HUDEP-2 (cell line): ENCODE data around the gene SORCS2.

ENCODE experiments used
- DNase-seq, 76 experiments: peaks; one replicate each; lab custom pipeline; 2025; ENCODE audit not compliant: unreplicated experiment in 76 of 76; lab: John Stamatoyannopoulos, UW

Gene SORCS2

DNA sequence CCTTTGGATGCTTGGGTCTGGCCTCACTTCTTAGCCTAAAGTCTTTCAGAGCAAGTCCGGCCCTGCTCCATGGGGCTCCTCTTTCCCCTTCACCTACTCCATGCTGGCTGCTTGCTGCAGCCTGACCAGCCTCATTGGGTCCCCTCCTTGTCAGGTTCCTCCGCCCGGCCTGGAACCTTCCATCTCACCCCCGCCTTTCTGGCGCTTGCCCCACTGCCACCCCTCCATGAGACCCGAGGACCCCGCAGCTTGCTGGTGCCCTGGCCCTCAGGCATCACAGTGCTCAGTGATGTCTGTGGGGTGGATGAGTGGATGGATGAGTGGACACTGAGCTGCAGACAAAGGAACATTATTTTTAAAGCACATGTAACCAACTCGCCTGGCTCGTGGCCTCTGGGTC is 24.7 kb downstream of the SORCS2 start:
- DNase-seq, result no peak

- DNase-seq, result peak in 4 of 76 experiments; percentile 1 to 32 (median 15)
Measured at GRCh38 chr4:7217474-7218321, 25.4 kb downstream of the SORCS2 start.

GRCh38 chr4:7218686-7219085 is 26.3 kb downstream of the SORCS2 start:
- no peak for DNase-seq

GRCh38 chr4:7222521-7222920 is 30.2 kb downstream of the SORCS2 start:
- DNase-seq, result no peak

DNA sequence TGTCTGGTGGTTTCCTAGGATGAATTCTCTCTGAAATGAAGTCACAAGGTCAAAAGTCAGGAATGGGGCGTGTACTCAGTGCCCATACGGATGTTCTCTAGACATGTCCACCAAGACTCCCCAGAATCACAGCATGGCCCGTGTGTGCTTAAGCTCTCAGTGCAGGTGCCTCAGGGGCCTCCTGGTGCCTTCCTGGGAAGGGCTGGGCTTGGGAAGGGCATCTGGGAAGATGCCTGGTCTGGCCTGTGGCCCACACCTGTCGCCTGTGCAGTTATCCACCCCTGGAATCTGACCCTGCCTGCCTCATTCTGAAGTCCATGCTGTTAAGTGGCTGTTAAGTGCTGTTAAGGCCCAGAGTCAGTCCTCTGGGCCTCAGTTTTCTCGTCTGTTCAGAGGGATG is 31.2 kb downstream of the SORCS2 start:
- DNase-seq, result no peak

- no peak for DNase-seq
Measured at GRCh38 chr4:7224001-7224400, 31.7 kb downstream of the SORCS2 start.

DNA sequence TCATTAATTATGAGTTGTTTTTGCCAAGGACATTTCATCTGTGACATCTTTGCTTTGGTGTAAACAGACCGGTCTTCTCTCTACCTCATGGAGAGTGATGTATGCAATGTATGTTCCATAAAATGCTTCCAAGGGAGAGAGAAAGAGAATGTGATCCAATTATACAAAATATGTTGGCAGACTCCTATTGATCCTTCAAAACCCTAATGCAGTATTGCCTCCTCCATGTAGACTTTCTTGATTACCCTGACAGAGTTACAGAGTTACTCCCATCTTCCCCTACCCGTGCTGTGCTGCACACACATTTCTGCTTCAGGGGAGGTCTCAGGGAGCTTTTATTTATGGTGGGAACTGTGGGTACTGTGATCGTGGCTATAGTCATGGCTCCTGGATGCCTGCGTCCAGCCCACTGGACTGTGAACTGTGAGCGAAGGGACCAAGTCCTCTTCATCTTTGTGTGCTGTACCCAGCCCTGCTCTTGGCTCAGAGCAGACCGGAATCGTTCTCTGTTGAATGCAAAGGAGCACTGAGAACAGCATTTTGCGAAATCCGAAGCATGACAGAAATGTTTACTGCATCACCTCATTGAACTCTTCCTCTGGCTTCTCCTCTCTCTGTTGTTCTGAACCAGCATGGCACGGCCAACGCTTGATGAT is 32.7 kb downstream of the SORCS2 start:
- DNase-seq, result no peak

DNA sequence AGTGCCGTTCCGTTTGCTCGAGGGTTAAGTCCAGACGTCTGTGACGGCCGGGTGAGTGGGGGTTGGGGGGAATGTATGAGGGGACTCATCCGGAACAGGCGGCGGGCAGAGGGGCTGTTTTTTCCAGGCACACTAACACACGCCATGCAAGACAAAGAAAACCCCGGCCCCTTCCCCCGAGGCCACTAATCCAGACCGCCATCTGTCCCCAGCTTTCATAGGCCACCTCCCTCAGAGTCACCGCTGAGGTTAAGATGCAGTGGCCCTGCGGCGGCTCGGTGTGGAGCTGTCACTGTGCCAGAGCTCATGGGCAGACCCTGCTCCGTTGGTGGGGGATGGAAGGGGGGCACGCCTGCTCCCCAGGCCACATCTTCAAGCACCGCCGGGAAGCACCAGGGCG is 34.1 kb downstream of the SORCS2 start:
- no peak for DNase-seq

DNA sequence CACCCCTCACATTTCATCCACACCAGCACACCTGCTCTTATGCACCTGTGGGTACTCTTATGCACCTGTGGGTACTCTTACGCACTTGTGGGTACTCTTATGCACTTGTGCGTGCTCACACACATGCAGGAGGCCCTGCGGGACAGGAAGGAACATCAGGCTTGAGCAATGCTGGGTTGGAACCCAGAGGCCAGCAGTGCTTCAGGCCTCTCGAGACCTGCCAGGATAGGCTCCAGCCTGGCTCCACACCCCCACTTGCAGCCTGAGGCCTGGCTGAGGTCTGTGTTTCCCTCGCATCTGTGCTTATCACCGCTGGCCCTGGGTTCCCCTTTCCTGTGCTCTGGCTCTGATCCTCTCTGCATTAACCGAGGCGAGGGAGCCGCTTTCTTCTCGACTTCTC is 34.7 kb downstream of the SORCS2 start:
- no peak for DNase-seq

DNA sequence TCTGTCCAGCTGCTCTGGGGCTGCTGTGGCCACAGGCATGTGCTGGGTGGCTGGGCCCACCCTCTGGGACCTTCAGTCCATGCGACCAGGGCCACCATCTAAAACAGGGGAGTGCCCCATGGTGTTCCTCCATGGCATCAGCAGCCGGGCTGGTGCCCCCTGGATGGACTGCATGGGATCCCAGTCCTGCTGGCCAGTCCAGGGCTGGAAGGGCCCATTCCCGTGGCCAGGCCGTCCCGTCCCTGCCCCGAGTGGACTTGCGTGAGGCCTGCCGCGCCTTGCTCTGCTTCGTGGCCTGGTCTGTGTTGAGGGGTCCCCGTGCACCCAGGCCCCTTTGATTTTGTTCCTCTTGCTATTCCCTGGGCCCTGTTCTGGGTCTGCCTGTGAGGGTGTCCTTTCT is 36.4 kb downstream of the SORCS2 start:
- DNase-seq, result no peak

GRCh38 chr4:7232061-7232650 is 39.8 kb downstream of the SORCS2 start:
- DNase-seq, result no peak

- DNase-seq, result no peak
Measured at GRCh38 chr4:7233006-7233580, 40.8 kb downstream of the SORCS2 start.

GRCh38 chr4:7233601-7234000 is 41.3 kb downstream of the SORCS2 start:
- no peak for DNase-seq

DNA sequence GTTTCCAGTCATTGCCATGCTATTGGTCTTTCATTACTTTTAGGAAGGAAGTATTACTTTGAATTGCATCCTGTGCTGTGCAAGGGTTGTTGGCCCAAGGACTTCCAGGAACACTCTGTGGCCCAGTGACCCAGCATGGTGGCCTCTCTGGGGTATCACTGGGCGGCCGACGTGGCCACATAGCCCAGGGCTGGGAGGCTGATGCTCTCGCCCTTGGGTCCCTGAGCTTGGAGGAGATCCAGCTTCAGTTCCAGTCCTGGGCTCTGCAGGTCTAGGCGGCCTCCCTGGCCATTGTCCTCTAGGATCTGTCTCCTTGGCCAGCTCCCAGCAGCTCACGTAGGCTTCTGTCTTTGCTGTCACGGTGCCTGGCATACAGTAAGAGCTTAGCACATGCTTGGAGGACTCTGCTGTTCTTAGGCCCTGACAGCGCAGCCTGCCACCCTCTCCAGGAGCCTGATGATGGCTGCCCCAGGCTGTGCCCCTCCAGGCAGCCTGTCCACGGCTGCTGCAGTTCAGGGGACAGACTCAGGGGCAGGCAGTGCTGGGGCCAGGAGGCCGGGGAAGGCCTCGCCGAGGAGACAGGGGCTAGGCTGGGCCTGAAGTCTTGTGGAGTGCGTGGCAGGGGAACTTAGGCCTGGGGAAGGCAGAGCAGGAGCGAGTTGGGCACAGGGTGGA is 42.2 kb downstream of the SORCS2 start:
- DNase-seq, result no peak

- DNase-seq, result no peak
Measured at GRCh38 chr4:7235030-7235380, 42.7 kb downstream of the SORCS2 start.

DNA sequence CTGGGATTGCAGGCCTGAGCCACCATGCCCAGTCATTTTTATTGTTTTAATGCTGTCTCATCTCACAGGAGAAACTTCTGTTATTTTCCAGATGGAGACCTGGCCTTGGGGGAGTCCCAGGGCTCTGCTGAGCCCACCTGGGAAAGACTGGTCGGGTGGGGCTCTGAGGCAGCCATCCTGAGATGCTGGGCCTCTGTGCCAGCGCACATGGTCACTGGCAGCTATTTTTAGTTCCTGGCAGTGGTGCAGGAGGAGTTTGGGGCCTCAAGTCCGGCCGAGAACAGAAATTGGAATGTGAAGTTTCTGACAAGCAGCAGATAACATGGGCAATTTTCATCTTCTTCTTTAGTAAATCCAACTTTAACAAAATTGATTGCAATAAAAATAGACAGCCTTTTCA is 44.5 kb downstream of the SORCS2 start:
- no peak for DNase-seq

- no peak for DNase-seq
Measured at GRCh38 chr4:7237873-7238272, 45.5 kb downstream of the SORCS2 start.

DNA sequence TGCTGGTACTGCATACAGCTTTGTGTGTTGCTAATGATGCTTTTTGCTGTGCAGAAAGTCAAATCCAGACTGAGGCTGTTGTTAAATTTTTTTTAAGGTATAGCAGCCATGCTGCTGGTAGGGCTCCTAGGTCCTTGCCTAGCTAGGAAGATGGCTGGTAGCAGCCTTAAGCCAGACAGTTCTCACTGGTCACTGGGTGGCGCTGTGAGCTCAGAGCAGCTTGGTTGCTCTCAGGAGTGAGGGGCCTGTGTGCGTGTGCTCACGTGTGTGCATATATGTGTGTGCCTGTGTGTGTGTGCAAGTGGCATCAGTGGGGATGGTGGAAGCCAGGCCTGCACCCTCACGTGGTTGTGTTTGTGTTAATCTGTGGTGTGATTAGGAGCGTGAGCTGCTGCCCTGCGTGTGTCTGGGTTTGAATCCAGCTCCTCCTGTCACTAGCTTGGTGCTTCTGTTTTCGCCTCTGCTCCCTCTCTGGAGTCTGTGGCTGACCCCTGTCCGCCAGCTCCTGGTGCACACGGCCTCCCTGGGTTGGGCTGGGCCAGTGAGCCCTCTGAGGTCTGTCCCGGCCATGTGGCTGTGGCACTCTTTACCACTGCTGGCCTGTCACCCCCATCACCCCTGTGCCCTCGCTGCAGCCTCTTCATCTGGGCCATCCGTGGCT is 46.1 kb downstream of the SORCS2 start:
- no peak for DNase-seq

- no peak for DNase-seq
Measured at GRCh38 chr4:7239101-7239820, 46.9 kb downstream of the SORCS2 start.

- no peak for DNase-seq
Measured at GRCh38 chr4:7239844-7240243, 47.5 kb downstream of the SORCS2 start.
